GM23248 (cell line): Measurements from ENCODE around the gene GEMIN7. TPM values are rescaled to one million over a fixed set of nuclear protein-coding genes. Genes with fewer than 3 reads are reported as not detected.

Source experiments
- DNase-seq: peaks from one replicate; pipeline ENCODE4 v3.0.0-alpha.2; 2015
- H2AFZ ChIP-seq: fragments of 200-600 bp; sonication (generic); 2 replicates; pipeline ENCODE4 v1.6.1; 2016; ENCODE audit warnings: antibody characterized with exemption
- H3F3A ChIP-seq: fragments of 200-600 bp; sonication (generic); 2 replicates; pipeline ENCODE4 v1.6.1; 2016; ENCODE audit warnings: mild to moderate bottlenecking, antibody characterized with exemption, mixed run types; ENCODE audit not compliant: insufficient read depth
- H3K27ac ChIP-seq: fragments of 200-600 bp; sonication (generic); 2 replicates; pipeline ENCODE4 v1.5.1; 2016; ENCODE audit warnings: mild to moderate bottlenecking
- H3K27me3 ChIP-seq: fragments of 200-600 bp; sonication (generic); replicated peaks from 2 replicates; pipeline ENCODE4 v1.6.1; 2016; ENCODE audit warnings: mild to moderate bottlenecking; ENCODE audit not compliant: insufficient read depth
- H3K36me3 ChIP-seq: fragments of 200-600 bp; sonication (generic); 2 replicates; pipeline ENCODE4 v1.6.1; 2016; ENCODE audit warnings: low read depth, mild to moderate bottlenecking
- H3K4me1 ChIP-seq: fragments of 200-600 bp; sonication (generic); 2 replicates; pipeline ENCODE4 v1.6.1; 2016; ENCODE audit warnings: mild to moderate bottlenecking; ENCODE audit not compliant: insufficient read depth
- H3K4me2 ChIP-seq: fragments of 200-600 bp; sonication (generic); one replicate; pipeline ENCODE4 v1.6.1; 2016; ENCODE audit warnings: mild to moderate bottlenecking; ENCODE audit not compliant: unreplicated experiment
- H3K4me3 ChIP-seq: fragments of 200-600 bp; sonication (generic); 2 replicates; pipeline ENCODE4 v1.5.1; 2016; ENCODE audit warnings: mild to moderate bottlenecking
- H3K79me2 ChIP-seq: fragments of 200-600 bp; sonication (generic); 2 replicates; pipeline ENCODE4 v1.6.1; 2016; ENCODE audit warnings: mild to moderate bottlenecking; ENCODE audit not compliant: insufficient read depth
- H3K9ac ChIP-seq: fragments of 200-600 bp; sonication (generic); 2 replicates; pipeline ENCODE4 v1.6.1; 2016; ENCODE audit warnings: mild to moderate bottlenecking
- H3K9me2 ChIP-seq: fragments of 200-600 bp; sonication (generic); 2 replicates; pipeline ENCODE4 v1.6.1; 2016; ENCODE audit warnings: mixed run types, mild to moderate bottlenecking, moderate library complexity; ENCODE audit not compliant: insufficient read depth
- H3K9me3 ChIP-seq: fragments of 200-600 bp; sonication (generic); one replicate; pipeline ENCODE4 v1.6.1; 2017; ENCODE audit warnings: low read depth
- H4K20me1 ChIP-seq: fragments of 200-600 bp; sonication (generic); 2 replicates; pipeline ENCODE4 v1.6.0; 2016; ENCODE audit not compliant: insufficient read depth
- EZH2 ChIP-seq: fragments of 200-600 bp; sonication (generic); IDR thresholded peaks from 2 replicates; pipeline ENCODE4 v1.6.1; 2018; ENCODE audit warnings: antibody characterized with exemption, mild to moderate bottlenecking; ENCODE audit not compliant: insufficient read depth, poor library complexity, severe bottlenecking
- EZH2phosphoT487 ChIP-seq: fragments of 200-600 bp; sonication (generic); IDR thresholded peaks from 2 replicates; pipeline ENCODE4 v1.6.1; 2018; ENCODE audit warnings: antibody characterized with exemption, moderate library complexity, mild to moderate bottlenecking, low read depth; ENCODE audit not compliant: insufficient read depth
- WGBS, 2 experiments: methylation state at CpG; one replicate each; pipeline ENCODE4 v1.1.6; 2015 to 2017; ENCODE audit warnings: low lambda C conversion rate in 2 of 2, low coverage in 1 of 2; ENCODE audit errors: missing lambda C conversion rate in 2 of 2; 5-methylcytosine and 5-hydroxymethylcytosine counted together
- in situ Hi-C: fragments of 300-500 bp; cut with MboI; formaldehyde crosslinking; loops from 2 replicates; pipeline ENCODE4 v1.15.0; 2020
- polyA plus RNA-seq: library from polyadenylated mRNA; unstranded; fragments of >200 nt; fragmentation: Nextera tagmentation; extraction: Ambion mirVana; gene quantifications from 2 replicates; pipeline ENCODE4 v1.2.1, GENCODE V29; 2016
- total RNA-seq: library from RNA; depleted of rRNA; stranded (reverse); fragments of >200 nt; shearing (Covaris generic); gene quantifications from 2 replicates; pipeline ENCODE4 v1.2.3, GENCODE V29; 2014

GEMIN7 gene
- total and polyA plus RNA-seq, 2 experiments from 2014 or later: 25.3 to 48.4 TPM

DNA sequence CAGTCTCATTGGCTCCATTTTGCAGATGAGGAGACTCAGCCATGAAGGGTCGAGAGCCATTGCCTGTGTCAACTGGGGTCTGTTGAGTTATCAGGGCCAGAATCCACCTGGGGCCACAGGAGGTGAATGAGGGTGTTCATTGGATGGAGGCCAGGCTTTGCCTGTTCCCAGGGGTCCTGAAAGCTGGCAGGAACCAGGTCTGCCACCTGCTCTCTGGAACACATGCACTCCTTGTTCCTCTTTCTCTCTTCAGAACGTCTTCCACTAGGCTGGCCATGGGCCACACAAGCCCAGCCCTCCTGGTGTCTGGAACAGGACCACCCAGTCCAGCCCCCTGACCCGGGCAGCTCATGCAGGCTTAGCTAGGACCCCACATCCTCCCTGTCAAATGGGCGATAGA is 35.1 kb downstream of the GEMIN7 start:
- no peak overlapping the region for H3K4me2 ChIP-seq
- TF ChIP-seq EZH2 (no peak), EZH2phosphoT487 (no peak)
- no peak overlapping the region for H3K9ac ChIP-seq
- no peak overlapping the region for H3K4me3 ChIP-seq
- peaks cover 99% of the 10 kb centered on the region for H3K79me2 ChIP-seq
- no peak overlapping the region for H3K27ac ChIP-seq
- H3F3A ChIP-seq: no peaks in the 10 kb centered on the region
- no peaks in the 10 kb centered on the region for H3K36me3 ChIP-seq
- no peak overlapping the region for H2AFZ ChIP-seq
- 82 to 87% methylated on average over 4 of the region's 4 CpGs for WGBS, 2 experiments
- H4K20me1 ChIP-seq: peaks cover 12% of the 10 kb centered on the region; the same call in 1 of the 2 replicates
- DNase-seq: no peak
- H3K4me1 ChIP-seq: no peaks in the 10 kb centered on the region
- in situ Hi-C loops: no loop called here
- no peaks in the 10 kb centered on the region for H3K27me3 ChIP-seq
- no peaks in the 10 kb centered on the region for H3K9me2 ChIP-seq
- no peaks in the 10 kb centered on the region for H3K9me3 ChIP-seq

DNA sequence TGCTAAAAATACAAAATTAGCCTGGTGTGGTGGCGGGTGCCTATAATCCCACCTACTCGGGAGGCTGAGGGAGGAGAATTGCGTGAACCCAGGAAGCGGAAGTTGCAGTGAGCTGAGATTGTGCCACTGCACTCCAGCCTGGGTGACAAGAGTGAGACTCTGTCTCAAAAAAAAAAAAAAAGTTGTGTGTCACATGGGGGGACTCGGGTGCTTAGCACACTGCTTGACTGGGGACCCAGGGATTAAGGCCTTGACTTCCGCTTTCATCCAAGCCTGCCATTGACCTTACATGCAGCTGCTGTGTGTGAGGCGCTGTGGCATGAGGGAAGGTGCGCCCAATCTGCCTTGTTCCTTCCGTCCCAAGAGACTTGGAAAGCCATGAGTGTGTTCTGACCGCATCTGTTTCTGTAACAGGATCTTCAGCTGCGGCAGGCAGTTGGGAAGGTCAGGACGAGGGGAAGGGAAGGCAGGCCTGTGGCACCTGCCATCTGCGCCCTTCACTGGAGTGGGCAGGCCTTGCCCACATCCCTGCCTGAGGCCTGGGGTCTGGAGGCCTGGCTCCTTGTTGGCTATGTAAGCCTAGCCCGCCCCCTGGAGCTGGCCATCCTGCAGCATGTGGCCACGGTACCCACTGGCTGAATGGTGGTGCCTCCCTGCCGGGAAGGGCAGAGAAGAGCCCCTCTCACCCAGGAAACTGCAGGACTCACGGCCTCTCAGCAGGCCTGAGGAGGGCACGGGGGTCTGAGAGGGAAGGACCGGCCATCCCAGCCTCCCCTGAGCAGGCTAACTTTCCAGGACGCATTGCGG is 37.0 kb downstream of the GEMIN7 start:
- H4K20me1 ChIP-seq: peaks cover 16% of the 10 kb centered on the region
- TF ChIP-seq EZH2 (no peak), EZH2phosphoT487 (no peak)

DNA sequence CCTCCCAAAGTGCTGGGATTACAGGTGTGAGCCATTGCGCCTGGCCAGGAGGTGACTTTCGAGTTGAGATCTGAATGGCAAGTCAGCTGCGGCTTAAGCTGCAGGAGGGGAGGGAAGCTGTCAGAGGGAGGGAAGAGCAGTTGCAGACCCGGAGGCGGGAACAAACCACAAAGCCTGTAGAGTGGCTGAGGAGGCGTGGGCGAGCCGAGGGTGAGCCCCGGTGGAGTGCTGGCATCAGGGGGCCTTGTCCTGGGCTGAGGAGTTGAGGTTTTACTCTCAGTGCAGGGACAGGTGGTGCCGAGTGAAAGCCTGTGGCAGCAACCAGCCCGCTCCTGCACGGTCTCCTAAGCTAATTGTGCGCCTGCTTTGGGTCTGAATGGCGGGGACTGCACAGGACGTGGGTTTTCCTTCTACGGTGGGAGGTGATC is 38.1 kb downstream of the GEMIN7 start:
- no peak overlapping the region for H3K27ac ChIP-seq
- H3K79me2 ChIP-seq: peaks cover 99% of the 10 kb centered on the region
- no peaks in the 10 kb centered on the region for H3K27me3 ChIP-seq
- H2AFZ ChIP-seq: no peak overlapping the region
- H3K9me3 ChIP-seq: no peaks in the 10 kb centered on the region
- H3K4me1 ChIP-seq: no peaks in the 10 kb centered on the region
- H3K9me2 ChIP-seq: no peaks in the 10 kb centered on the region
- DNase-seq: peak; percentile 17
- H3K4me3 ChIP-seq: no peak overlapping the region
- WGBS, 2 experiments: 74 to 78% methylated on average over 16 of the region's 16 CpGs
- no peak for TF ChIP-seq EZH2phosphoT487
- TF ChIP-seq EZH2: no peak
- H3F3A ChIP-seq: no peaks in the 10 kb centered on the region
- H3K36me3 ChIP-seq: no peaks in the 10 kb centered on the region
- peaks cover 15% of the 10 kb centered on the region; the same call in 1 of the 2 replicates for H4K20me1 ChIP-seq
- H3K4me2 ChIP-seq: no peak overlapping the region
- in situ Hi-C loops: no loop called here
- no peak overlapping the region for H3K9ac ChIP-seq

More for the DNA sequence above, 37.0 kb downstream of the GEMIN7 start:
- Histone ChIP-seq H3K9ac (no peak overlapping the region), H3K4me2 (no peak overlapping the region), H2AFZ (no peak overlapping the region), H3K9me2 (no peaks in the 10 kb centered on the region), H3K27me3 (no peaks in the 10 kb centered on the region), H3K27ac (no peak overlapping the region), H3F3A (no peaks in the 10 kb centered on the region), H3K9me3 (no peaks in the 10 kb centered on the region), H3K79me2 (peaks cover 99% of the 10 kb centered on the region), H3K4me3 (no peak overlapping the region), H3K36me3 (no peaks in the 10 kb centered on the region), H3K4me1 (no peaks in the 10 kb centered on the region)
- in situ Hi-C loops: no loop called here
- 91 to 94% methylated on average over 20 to 21 of the region's 21 CpGs for WGBS, 2 experiments
- no peak for DNase-seq

DNA sequence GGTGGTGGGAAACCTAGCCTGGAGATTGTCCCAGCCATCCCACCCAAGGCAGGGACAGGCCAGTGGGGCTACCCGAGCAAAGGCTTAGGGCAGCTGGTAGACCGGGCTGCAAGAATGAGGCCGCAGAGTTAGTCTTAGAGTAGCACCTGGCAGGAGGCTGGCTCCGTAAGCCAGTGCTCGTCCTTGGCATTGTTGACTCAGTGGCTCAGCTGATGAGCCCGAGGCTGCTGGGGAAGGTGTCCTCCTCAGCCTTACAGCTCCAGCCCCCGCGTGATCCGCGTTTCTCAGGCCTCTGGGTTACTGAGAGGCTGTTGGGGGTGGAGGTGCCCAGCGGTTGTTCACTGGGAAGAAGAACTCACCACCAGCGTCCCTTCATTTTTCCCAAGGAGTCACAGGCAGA is 38.6 kb downstream of the GEMIN7 start:
- 71 to 75% methylated on average over 12 of the region's 12 CpGs for WGBS, 2 experiments
- no peak overlapping the region for H3K4me3 ChIP-seq
- DNase-seq: no peak
- no peaks in the 10 kb centered on the region for H3K9me3 ChIP-seq
- no peaks in the 10 kb centered on the region for H3F3A ChIP-seq
- H3K9me2 ChIP-seq: no peaks in the 10 kb centered on the region
- H3K36me3 ChIP-seq: no peaks in the 10 kb centered on the region
- peaks cover 99% of the 10 kb centered on the region for H3K79me2 ChIP-seq
- no peaks in the 10 kb centered on the region for H3K27me3 ChIP-seq
- no peak overlapping the region for H3K9ac ChIP-seq
- peaks cover 15% of the 10 kb centered on the region; the same call in 1 of the 2 replicates for H4K20me1 ChIP-seq
- H3K4me1 ChIP-seq: no peaks in the 10 kb centered on the region
- no peak overlapping the region for H3K27ac ChIP-seq
- TF ChIP-seq EZH2phosphoT487: no peak
- TF ChIP-seq EZH2: no peak
- H2AFZ ChIP-seq: no peak overlapping the region
- in situ Hi-C loops: no loop called here
- no peak overlapping the region for H3K4me2 ChIP-seq
